GM19193 (cell line): ENCODE results near the gene IL17RD.

ENCODE experiments used
- POLR2A ChIP-seq: IDR thresholded peaks from 4 replicates; pipeline ENCODE4 v1.6.1; 2011; ENCODE audit not compliant: insufficient read depth, insufficient read length; ENCODE audit errors: extremely low read depth

Gene IL17RD

GRCh38 chr3:57150113-57150581 lies 15.0 kb downstream of the IL17RD start:
- no peak for TF ChIP-seq POLR2A

- TF ChIP-seq POLR2A = no peak
Measured at GRCh38 chr3:57147071-57147470, 18.1 kb downstream of the IL17RD start.

GRCh38 chr3:57145852-57146251 lies 19.3 kb downstream of the IL17RD start:
- no peak for TF ChIP-seq POLR2A

GRCh38 chr3:57144952-57145351 lies 20.2 kb downstream of the IL17RD start:
- TF ChIP-seq POLR2A = no peak

GRCh38 chr3:57143886-57144459 lies 21.2 kb downstream of the IL17RD start:
- TF ChIP-seq POLR2A = no peak

DNA sequence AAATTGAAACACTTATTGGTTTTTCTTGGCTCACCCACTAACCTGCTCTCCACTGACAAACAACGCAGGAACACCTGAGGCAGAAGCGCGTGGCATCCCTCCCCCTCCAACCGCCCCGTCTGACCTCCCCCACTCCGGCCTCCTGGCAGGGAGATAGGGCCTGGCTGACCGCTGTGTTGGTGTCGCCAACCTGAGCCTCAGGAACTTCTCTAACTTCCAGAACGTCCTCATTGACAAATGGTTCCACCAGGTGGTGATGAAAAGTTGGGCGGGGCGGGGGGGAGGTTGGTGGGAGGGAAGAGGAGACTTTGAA lies 22.8 kb downstream of the IL17RD start:
- TF ChIP-seq POLR2A = no peak

GRCh38 chr3:57141719-57142410 lies 23.3 kb downstream of the IL17RD start:
- TF ChIP-seq POLR2A = no peak

- TF ChIP-seq POLR2A = no peak
Measured at GRCh38 chr3:57140894-57141293, 24.3 kb downstream of the IL17RD start.

- TF ChIP-seq POLR2A = no peak
Measured at GRCh38 chr3:57135964-57136719, 29.0 kb downstream of the IL17RD start.

- no peak for TF ChIP-seq POLR2A
Measured at GRCh38 chr3:57133157-57133556, 32.0 kb downstream of the IL17RD start.

DNA sequence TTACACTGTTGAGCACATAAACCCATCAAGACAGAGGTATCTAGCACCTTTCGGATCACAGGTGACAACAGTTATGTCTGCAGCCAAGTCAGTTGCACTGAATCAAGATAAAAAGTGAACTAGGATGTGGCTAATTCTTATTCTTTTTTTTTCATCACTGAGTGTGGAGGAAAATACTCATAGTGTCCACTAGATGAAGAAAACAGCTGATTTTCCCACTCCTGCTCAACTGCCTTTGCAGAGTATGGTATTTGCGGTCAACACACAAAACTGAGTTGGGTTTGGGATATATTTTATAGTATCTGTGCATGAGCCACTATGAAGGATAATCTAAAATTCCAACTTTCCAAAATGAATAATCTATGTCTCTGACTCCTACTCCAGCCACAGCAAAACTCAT lies 32.5 kb downstream of the IL17RD start:
- TF ChIP-seq POLR2A = no peak

GRCh38 chr3:57131210-57131588 lies 34.0 kb downstream of the IL17RD start:
- no peak for TF ChIP-seq POLR2A

DNA sequence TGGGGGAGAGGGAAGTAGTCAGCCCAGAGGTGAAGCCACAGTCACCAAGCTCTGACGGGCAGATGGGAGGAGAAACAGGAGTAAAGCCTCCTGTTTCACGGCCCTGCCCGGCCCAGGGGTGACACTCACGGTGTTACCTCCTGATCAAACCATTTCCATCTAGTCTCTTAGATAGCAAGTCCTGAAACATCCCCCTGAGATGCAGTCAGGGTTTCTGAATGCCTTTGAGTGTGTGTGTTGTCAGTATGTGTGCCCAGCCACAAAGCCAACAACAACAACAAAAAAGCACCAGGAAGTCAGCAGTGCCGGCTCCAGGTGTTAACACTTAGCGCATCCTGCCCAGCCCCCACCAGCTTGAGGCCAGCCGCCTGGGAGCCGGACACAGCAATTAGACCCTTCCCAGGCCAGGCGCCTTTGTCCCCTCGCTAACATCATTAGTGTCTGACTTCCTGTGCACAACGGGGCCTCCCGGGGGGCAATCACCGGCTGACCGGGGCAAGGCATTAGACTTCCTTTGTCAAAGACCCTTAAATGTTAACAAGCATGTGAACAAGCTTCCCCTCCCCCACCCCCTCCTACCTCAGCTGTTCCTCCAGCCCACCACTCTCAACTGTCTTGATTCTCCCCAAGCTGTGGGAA lies 34.5 kb downstream of the IL17RD start:
- no peak for TF ChIP-seq POLR2A

DNA sequence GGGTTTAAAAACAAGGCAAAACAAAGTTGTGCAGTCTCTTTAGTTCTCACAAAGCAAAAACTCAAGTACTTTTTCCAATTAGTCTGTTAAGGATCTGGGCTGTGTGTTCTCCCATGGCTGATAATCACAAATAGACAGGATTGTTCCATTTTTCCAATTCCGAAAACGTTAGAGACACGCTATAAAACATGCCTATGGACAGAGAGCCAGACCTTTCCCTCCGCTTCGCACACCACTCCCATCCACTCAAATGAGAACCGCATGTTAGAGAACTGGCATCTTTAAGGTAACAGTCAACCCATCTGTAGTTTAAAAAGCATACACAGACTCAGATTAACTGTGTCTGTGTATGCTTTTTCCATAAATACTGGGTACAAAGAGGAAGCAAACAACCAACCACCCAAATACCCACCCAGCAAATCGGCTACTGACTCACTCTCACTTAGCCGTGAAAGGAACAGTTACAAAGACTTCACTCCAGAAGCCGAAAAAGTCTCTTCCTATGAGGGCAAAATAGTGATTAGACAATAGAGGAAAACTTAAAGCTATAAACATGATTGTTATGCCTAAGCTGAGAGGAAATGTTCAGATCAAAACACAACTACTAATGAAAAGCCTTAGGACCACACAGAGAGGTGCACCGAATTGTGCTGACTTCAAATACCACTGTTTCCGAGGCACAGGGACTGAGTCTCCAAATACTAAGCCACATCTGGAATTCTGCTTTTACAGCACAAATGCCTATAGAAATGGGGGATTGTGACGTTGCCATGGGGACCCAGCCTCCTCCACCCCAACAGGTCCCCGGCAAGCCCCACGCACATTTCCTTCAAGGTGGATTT lies 36.1 kb downstream of the IL17RD start:
- no peak for TF ChIP-seq POLR2A

- no peak for TF ChIP-seq POLR2A
Measured at GRCh38 chr3:57127891-57128518, 37.1 kb downstream of the IL17RD start.

DNA sequence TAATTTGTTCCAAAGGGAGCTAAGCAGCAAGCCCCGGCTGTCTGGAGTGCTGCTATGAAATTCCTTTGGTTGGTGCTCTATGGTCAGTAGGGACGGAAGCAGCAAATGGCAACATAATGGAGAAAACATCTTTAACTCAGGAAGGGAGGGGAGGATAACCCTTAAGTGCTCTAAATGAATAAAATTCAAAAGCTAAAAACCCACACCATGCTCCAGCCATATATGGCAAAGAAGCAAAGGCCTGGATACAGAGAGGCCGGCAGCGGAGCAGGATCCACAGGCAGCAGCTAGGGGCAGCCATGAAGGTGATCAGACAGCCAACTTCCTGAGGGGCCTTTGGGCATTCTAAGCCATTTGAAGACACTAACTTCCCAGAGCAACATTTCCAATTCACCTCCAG lies 38.9 kb downstream of the IL17RD start:
- no peak for TF ChIP-seq POLR2A
